Effector memory CD4-positive, alpha-beta T cell (primary cell): Measurements from ENCODE around the gene ARFGAP2.

Experiments
- DNase-seq, 3 donors: peaks; one replicate each; pipeline ENCODE4 v3.0.0-alpha.2; 2020
- H3K27ac ChIP-seq: 2 replicates; pipeline ENCODE4 v1.7.0; 2013; ENCODE audit warnings: mild to moderate bottlenecking, low read length, moderate library complexity; ENCODE audit not compliant: insufficient read depth, poor library complexity, severe bottlenecking
- H3K27me3 ChIP-seq: replicated peaks from 2 replicates; pipeline ENCODE4 v1.7.0; 2013; ENCODE audit warnings: mild to moderate bottlenecking, low read length; ENCODE audit not compliant: insufficient read depth, control insufficient read depth, poor library complexity, severe bottlenecking
- H3K36me3 ChIP-seq: 2 replicates; pipeline ENCODE4 v1.7.0; 2013; ENCODE audit warnings: mild to moderate bottlenecking, low read length, moderate library complexity; ENCODE audit not compliant: control insufficient read depth, insufficient read depth
- H3K4me1 ChIP-seq: 2 replicates; pipeline ENCODE4 v1.7.0; 2013; ENCODE audit warnings: low read length, mild to moderate bottlenecking; ENCODE audit not compliant: control insufficient read depth, insufficient read depth, poor library complexity, severe bottlenecking
- H3K4me3 ChIP-seq: 2 replicates; pipeline ENCODE4 v1.7.0; 2013; ENCODE audit warnings: low read length, low read depth, mild to moderate bottlenecking; ENCODE audit not compliant: insufficient read depth, poor library complexity, severe bottlenecking
- H3K9me3 ChIP-seq: 2 replicates; pipeline ENCODE4 v1.7.0; 2013; ENCODE audit warnings: mild to moderate bottlenecking, low read length, moderate library complexity; ENCODE audit not compliant: control insufficient read depth

The ARFGAP2 gene

GRCh38 chr11:47149782-47150181 is 26.9 kb downstream of the ARFGAP2 start:
- H3K4me1 ChIP-seq: peaks cover 7% of the 10 kb centered on the region
- H3K27me3 ChIP-seq: no peaks in the 10 kb centered on the region
- no peaks in the 10 kb centered on the region for H3K36me3 ChIP-seq
- H3K4me3 ChIP-seq: no peak overlapping the region
- H3K27ac ChIP-seq: no peak overlapping the region
- no peak for DNase-seq
- no peaks in the 10 kb centered on the region for H3K9me3 ChIP-seq

- Histone ChIP-seq H3K4me1 (peaks cover 7% of the 10 kb centered on the region), H3K27ac (no peak overlapping the region), H3K36me3 (no peaks in the 10 kb centered on the region), H3K4me3 (no peak overlapping the region), H3K27me3 (no peaks in the 10 kb centered on the region), H3K9me3 (no peaks in the 10 kb centered on the region)
- no peak for DNase-seq
Observed at GRCh38 chr11:47148903-47149531, 27.7 kb downstream of the ARFGAP2 start.

GRCh38 chr11:47148270-47148669 is 28.4 kb downstream of the ARFGAP2 start:
- no peaks in the 10 kb centered on the region for H3K27me3 ChIP-seq
- H3K4me3 ChIP-seq: no peak overlapping the region
- no peaks in the 10 kb centered on the region for H3K36me3 ChIP-seq
- DNase-seq: no peak
- H3K9me3 ChIP-seq: no peaks in the 10 kb centered on the region
- H3K27ac ChIP-seq: no peak overlapping the region
- H3K4me1 ChIP-seq: peaks cover 2% of the 10 kb centered on the region

- Histone ChIP-seq H3K4me1 (no peaks in the 10 kb centered on the region), H3K4me3 (no peak overlapping the region), H3K27ac (no peak overlapping the region), H3K36me3 (no peaks in the 10 kb centered on the region), H3K9me3 (no peaks in the 10 kb centered on the region), H3K27me3 (no peaks in the 10 kb centered on the region)
- DNase-seq: no peak
Observed at GRCh38 chr11:47147681-47148080, 29.0 kb downstream of the ARFGAP2 start.

- Histone ChIP-seq H3K27me3 (no peaks in the 10 kb centered on the region), H3K4me1 (no peaks in the 10 kb centered on the region), H3K27ac (no peak overlapping the region), H3K36me3 (no peaks in the 10 kb centered on the region), H3K9me3 (no peaks in the 10 kb centered on the region), H3K4me3 (no peak overlapping the region)
- no peak for DNase-seq
Observed at GRCh38 chr11:47147250-47147649, 29.4 kb downstream of the ARFGAP2 start.

GRCh38 chr11:47144541-47144940 is 32.1 kb downstream of the ARFGAP2 start:
- H3K36me3 ChIP-seq: no peaks in the 10 kb centered on the region
- H3K4me1 ChIP-seq: no peaks in the 10 kb centered on the region
- no peak overlapping the region for H3K27ac ChIP-seq
- no peak overlapping the region for H3K4me3 ChIP-seq
- H3K9me3 ChIP-seq: no peaks in the 10 kb centered on the region
- no peak for DNase-seq
- no peaks in the 10 kb centered on the region for H3K27me3 ChIP-seq

- Histone ChIP-seq H3K4me1 (no peaks in the 10 kb centered on the region), H3K36me3 (no peaks in the 10 kb centered on the region), H3K27ac (no peak overlapping the region), H3K4me3 (no peak overlapping the region), H3K27me3 (no peaks in the 10 kb centered on the region), H3K9me3 (no peaks in the 10 kb centered on the region)
- DNase-seq: no peak
Observed at GRCh38 chr11:47143322-47143721, 33.4 kb downstream of the ARFGAP2 start.

- Histone ChIP-seq H3K4me1 (no peaks in the 10 kb centered on the region), H3K27ac (no peak overlapping the region), H3K9me3 (no peaks in the 10 kb centered on the region), H3K4me3 (no peak overlapping the region), H3K36me3 (peaks cover 2% of the 10 kb centered on the region), H3K27me3 (no peaks in the 10 kb centered on the region)
- DNase-seq: no peak
Observed at GRCh38 chr11:47139878-47140277, 36.8 kb downstream of the ARFGAP2 start.

- H3K27ac ChIP-seq: no peak overlapping the region
- H3K9me3 ChIP-seq: no peaks in the 10 kb centered on the region
- H3K36me3 ChIP-seq: peaks cover 2% of the 10 kb centered on the region
- no peaks in the 10 kb centered on the region for H3K4me1 ChIP-seq
- no peak overlapping the region for H3K4me3 ChIP-seq
- no peaks in the 10 kb centered on the region for H3K27me3 ChIP-seq
- DNase-seq: no peak
Observed at GRCh38 chr11:47137476-47137875, 39.2 kb downstream of the ARFGAP2 start.

- Histone ChIP-seq H3K27ac (no peak overlapping the region), H3K9me3 (no peaks in the 10 kb centered on the region), H3K36me3 (peaks cover 2% of the 10 kb centered on the region), H3K4me1 (no peaks in the 10 kb centered on the region), H3K4me3 (no peak overlapping the region), H3K27me3 (no peaks in the 10 kb centered on the region)
- no peak for DNase-seq
Observed at GRCh38 chr11:47136921-47137320, 39.8 kb downstream of the ARFGAP2 start.
